ENCODE results near the gene SUMO3.

GRCh38 chr21:44763050-44763378, 54.8 kb downstream of the SUMO3 start:
- no peak for TF ChIP-seq NFYC (CRISPR knock-in tag; IDR thresholded peaks at IDR 0.05)
- no peak for TF ChIP-seq ZBTB49 (CRISPR knock-in tag; IDR thresholded peaks at IDR 0.05; ENCODE audit: borderline replicate concordance)
- no peak for TF ChIP-seq CTCF (CRISPR knock-in tag; IDR thresholded peaks at IDR 0.05)
- TF ChIP-seq POLR2A (IDR thresholded peaks at IDR 0.05; ENCODE audit: insufficient read depth in 1 of 2, low read depth in 2 of 2, low read length in 2 of 2): no peak
- TF ChIP-seq ZNF274 (CRISPR knock-in tag; IDR thresholded peaks at IDR 0.05): no peak
- TF ChIP-seq SUZ12 (IDR thresholded peaks at IDR 0.05; ENCODE audit: low read depth, low read length): no peak
- no peak for TF ChIP-seq ETV5 (CRISPR knock-in tag; IDR thresholded peaks at IDR 0.05; ENCODE audit: borderline replicate concordance)
- no peak for TF ChIP-seq SP2 (CRISPR knock-in tag; IDR thresholded peaks at IDR 0.05)
- no peak for TF ChIP-seq ZNF431 (CRISPR knock-in tag; IDR thresholded peaks at IDR 0.05; ENCODE audit: borderline replicate concordance, low read depth)
